ENCODE data around the gene MLLT1.

GRCh38 chr19:6233056-6233826 lies 46.5 kb downstream of the MLLT1 start:
- TF ChIP-seq, protein P1, sequence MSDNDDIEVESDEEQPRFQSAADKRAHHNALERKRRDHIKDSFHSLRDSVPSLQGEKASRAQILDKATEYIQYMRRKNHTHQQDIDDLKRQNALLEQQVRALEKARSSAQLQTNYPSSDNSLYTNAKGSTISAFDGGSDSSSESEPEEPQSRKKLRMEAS (IDR thresholded peaks at IDR 0.05; ENCODE audit: low read depth, low read length): no peak
- TF ChIP-seq, protein P2, sequence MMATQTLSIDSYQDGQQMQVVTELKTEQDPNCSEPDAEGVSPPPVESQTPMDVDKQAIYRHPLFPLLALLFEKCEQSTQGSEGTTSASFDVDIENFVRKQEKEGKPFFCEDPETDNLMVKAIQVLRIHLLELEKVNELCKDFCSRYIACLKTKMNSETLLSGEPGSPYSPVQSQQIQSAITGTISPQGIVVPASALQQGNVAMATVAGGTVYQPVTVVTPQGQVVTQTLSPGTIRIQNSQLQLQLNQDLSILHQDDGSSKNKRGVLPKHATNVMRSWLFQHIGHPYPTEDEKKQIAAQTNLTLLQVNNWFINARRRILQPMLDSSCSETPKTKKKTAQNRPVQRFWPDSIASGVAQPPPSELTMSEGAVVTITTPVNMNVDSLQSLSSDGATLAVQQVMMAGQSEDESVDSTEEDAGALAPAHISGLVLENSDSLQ (IDR thresholded peaks at IDR 0.05): no peak
- TF ChIP-seq, protein P3, sequence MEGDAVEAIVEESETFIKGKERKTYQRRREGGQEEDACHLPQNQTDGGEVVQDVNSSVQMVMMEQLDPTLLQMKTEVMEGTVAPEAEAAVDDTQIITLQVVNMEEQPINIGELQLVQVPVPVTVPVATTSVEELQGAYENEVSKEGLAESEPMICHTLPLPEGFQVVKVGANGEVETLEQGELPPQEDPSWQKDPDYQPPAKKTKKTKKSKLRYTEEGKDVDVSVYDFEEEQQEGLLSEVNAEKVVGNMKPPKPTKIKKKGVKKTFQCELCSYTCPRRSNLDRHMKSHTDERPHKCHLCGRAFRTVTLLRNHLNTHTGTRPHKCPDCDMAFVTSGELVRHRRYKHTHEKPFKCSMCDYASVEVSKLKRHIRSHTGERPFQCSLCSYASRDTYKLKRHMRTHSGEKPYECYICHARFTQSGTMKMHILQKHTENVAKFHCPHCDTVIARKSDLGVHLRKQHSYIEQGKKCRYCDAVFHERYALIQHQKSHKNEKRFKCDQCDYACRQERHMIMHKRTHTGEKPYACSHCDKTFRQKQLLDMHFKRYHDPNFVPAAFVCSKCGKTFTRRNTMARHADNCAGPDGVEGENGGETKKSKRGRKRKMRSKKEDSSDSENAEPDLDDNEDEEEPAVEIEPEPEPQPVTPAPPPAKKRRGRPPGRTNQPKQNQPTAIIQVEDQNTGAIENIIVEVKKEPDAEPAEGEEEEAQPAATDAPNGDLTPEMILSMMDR (IDR thresholded peaks at IDR 0.05 in 2 of 3, conservative IDR thresholded peaks at IDR 0.05 in 1 of 3; ENCODE audit: control insufficient read depth in 2 of 3, extremely low read depth in 1 of 3, insufficient read depth in 1 of 3, low read depth in 3 of 3, low read length in 3 of 3): no peak
- TF ChIP-seq ATF7 (IDR thresholded peaks at IDR 0.05; ENCODE audit: low read depth) (no peak), REST (IDR thresholded peaks at IDR 0.05; ENCODE audit: low read depth, low read length) (no peak), FOS (IDR thresholded peaks at IDR 0.05; ENCODE audit: borderline replicate concordance, extremely low read depth, insufficient read length) (no peak), CEBPB (IDR thresholded peaks at IDR 0.05; ENCODE audit: borderline replicate concordance in 1 of 2, low read depth in 2 of 2, low read length in 2 of 2) (no peak), POLR2A (IDR thresholded peaks at IDR 0.05; ENCODE audit: low read depth, low read length) (no peak)
- TF ChIP-seq, protein P4, sequence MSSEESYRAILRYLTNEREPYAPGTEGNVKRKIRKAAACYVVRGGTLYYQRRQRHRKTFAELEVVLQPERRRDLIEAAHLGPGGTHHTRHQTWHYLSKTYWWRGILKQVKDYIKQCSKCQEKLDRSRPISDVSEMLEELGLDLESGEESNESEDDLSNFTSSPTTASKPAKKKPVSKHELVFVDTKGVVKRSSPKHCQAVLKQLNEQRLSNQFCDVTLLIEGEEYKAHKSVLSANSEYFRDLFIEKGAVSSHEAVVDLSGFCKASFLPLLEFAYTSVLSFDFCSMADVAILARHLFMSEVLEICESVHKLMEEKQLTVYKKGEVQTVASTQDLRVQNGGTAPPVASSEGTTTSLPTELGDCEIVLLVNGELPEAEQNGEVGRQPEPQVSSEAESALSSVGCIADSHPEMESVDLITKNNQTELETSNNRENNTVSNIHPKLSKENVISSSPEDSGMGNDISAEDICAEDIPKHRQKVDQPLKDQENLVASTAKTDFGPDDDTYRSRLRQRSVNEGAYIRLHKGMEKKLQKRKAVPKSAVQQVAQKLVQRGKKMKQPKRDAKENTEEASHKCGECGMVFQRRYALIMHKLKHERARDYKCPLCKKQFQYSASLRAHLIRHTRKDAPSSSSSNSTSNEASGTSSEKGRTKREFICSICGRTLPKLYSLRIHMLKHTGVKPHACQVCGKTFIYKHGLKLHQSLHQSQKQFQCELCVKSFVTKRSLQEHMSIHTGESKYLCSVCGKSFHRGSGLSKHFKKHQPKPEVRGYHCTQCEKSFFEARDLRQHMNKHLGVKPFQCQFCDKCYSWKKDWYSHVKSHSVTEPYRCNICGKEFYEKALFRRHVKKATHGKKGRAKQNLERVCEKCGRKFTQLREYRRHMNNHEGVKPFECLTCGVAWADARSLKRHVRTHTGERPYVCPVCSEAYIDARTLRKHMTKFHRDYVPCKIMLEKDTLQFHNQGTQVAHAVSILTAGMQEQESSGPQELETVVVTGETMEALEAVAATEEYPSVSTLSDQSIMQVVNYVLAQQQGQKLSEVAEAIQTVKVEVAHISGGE (CRISPR knock-in tag; IDR thresholded peaks at IDR 0.05): no peak
